HL-60 (cell line): ENCODE data around the gene DENND1A.
"Not testable (repeated sequence)": the region's sequence is repeated elsewhere in the genome, so short reads cannot be mapped to it uniquely, and the experiment has no call there.

ENCODE experiments used
- DNase-seq, 2 experiments: peaks; one replicate each; pipeline ENCODE4 v3.0.0-alpha.2; 2010 to 2020; ENCODE audit warnings: low read depth in 1 of 2, low spot score in 1 of 2
- H3K27ac ChIP-seq: fragments of 250-450 bp; sonication (Bioruptor Pico); replicated peaks from 2 replicates; pipeline ENCODE4 v1.5.1; 2020; ENCODE audit warnings: mild to moderate bottlenecking, moderate library complexity
- H3K27me3 ChIP-seq: fragments of 250-450 bp; sonication (Bioruptor Pico); 2 replicates; pipeline ENCODE4 v1.5.1; 2021; ENCODE audit warnings: mild to moderate bottlenecking, moderate library complexity; ENCODE audit not compliant: insufficient read depth, poor library complexity, severe bottlenecking
- H3K4me3 ChIP-seq: replicated peaks from 2 replicates; pipeline ENCODE4 v1.5.1; 2011; ENCODE audit warnings: mild to moderate bottlenecking, control low read depth, low read length; ENCODE audit not compliant: insufficient read depth
- CTCF ChIP-seq: IDR thresholded peaks from one replicate; pipeline ENCODE4 v1.5.1; 2011; ENCODE audit warnings: low read length, control low read depth, inconsistent platforms; ENCODE audit not compliant: insufficient read depth
- GABPA ChIP-seq: IDR thresholded peaks from 2 replicates; pipeline ENCODE4 v1.6.1; 2012; ENCODE audit warnings: low read depth
- POLR2AphosphoS5 ChIP-seq: IDR thresholded peaks from 2 replicates; pipeline ENCODE4 v1.6.1; 2012; ENCODE audit warnings: low read depth
- REST ChIP-seq: IDR thresholded peaks from 2 replicates; pipeline ENCODE4 v1.6.1; 2012; ENCODE audit warnings: low read depth; ENCODE audit not compliant: insufficient replicate concordance
- SPI1 ChIP-seq: IDR thresholded peaks from 2 replicates; pipeline ENCODE4 v1.6.1; 2012; ENCODE audit warnings: low read depth, mild to moderate bottlenecking, borderline replicate concordance

The DENND1A gene

GRCh38 chr9:123735376-123735775 lies 194.6 kb downstream of the DENND1A start:
- no peak overlapping the region for H3K27ac ChIP-seq
- no peak for DNase-seq
- no peaks in the 10 kb centered on the region for H3K27me3 ChIP-seq
- no peak overlapping the region for H3K4me3 ChIP-seq
- TF ChIP-seq GABPA (no peak), SPI1 (no peak), POLR2AphosphoS5 (no peak), REST (no peak), CTCF (no peak)

- not testable (repeated sequence) for H3K27ac ChIP-seq, DNase-seq, H3K4me3 ChIP-seq, H3K27me3 ChIP-seq
Observed at GRCh38 chr9:123728571-123728970, 201.4 kb downstream of the DENND1A start.

GRCh38 chr9:123727332-123727731 lies 202.6 kb downstream of the DENND1A start:
- Histone ChIP-seq H3K4me3 (no peak overlapping the region), H3K27ac (no peak overlapping the region), H3K27me3 (no peaks in the 10 kb centered on the region)
- TF ChIP-seq CTCF (no peak), REST (no peak), POLR2AphosphoS5 (no peak), GABPA (no peak), SPI1 (no peak)
- DNase-seq: no peak

GRCh38 chr9:123725389-123725788 lies 204.5 kb downstream of the DENND1A start:
- Histone ChIP-seq H3K4me3 (no peak overlapping the region), H3K27me3 (no peaks in the 10 kb centered on the region), H3K27ac (no peak overlapping the region)
- TF ChIP-seq REST (no peak), GABPA (no peak), CTCF (no peak), SPI1 (no peak), POLR2AphosphoS5 (no peak)
- DNase-seq: no peak
